Kidney (tissue), 14 donors: ENCODE measurements around the gene TRAF3. TPM values are rescaled to one million over a fixed set of nuclear protein-coding genes. Genes with fewer than 3 reads are reported as not detected.

Experiments used
- DNase-seq, 5 donors: peaks; one replicate each; pipeline ENCODE4 v3.0.0-alpha.2; 2013 to 2020
- FAIRE-seq: peaks from 2 replicates; lab custom pipeline; 2012; peaks lifted over from hg19 to GRCh38; lab: Jason Lieb, UNC
- H3K27ac ChIP-seq, 2 donors: one replicate each; pipeline ENCODE4 v1.7.0; 2013; ENCODE audit warnings: low read depth in 2 of 2, low read length in 2 of 2, inconsistent platforms in 1 of 2
- H3K27me3 ChIP-seq: one replicate; pipeline ENCODE4 v1.7.1; 2013; ENCODE audit warnings: low read length, inconsistent platforms; ENCODE audit not compliant: control insufficient read depth, insufficient read depth
- H3K36me3 ChIP-seq, 3 donors: one replicate each; pipeline versions ENCODE4 v1.7.0 to v1.7.1; 2013; ENCODE audit warnings: low read length in 3 of 3, control low read depth in 1 of 3, inconsistent platforms in 1 of 3; ENCODE audit not compliant: insufficient read depth in 3 of 3, control insufficient read depth in 2 of 3
- H3K4me1 ChIP-seq, 3 donors: one replicate each; pipeline versions ENCODE4 v1.7.0 to v1.7.1; 2013; ENCODE audit warnings: low read length in 3 of 3, inconsistent platforms in 1 of 3, low read depth in 1 of 3; ENCODE audit not compliant: control insufficient read depth in 2 of 3, insufficient read depth in 2 of 3
- H3K4me3 ChIP-seq, 3 donors: one replicate each; pipeline versions ENCODE4 v1.7.0 to v1.8.1; 2013; ENCODE audit warnings: low read length in 3 of 3, control low read depth in 1 of 3, inconsistent platforms in 1 of 3
- H3K9ac ChIP-seq, 3 donors: one replicate each; pipeline versions ENCODE4 v1.7.0 to v1.7.1; 2013; ENCODE audit warnings: low read length in 3 of 3, control low read depth in 1 of 3, inconsistent platforms in 1 of 3
- H3K9me3 ChIP-seq, 3 donors: one replicate each; pipeline versions ENCODE4 v1.7.0 to v1.7.1; 2013; ENCODE audit warnings: low read length in 3 of 3, control low read depth in 1 of 3, inconsistent platforms in 1 of 3; ENCODE audit not compliant: control insufficient read depth in 2 of 3, insufficient read depth in 1 of 3
- CTCF ChIP-seq: IDR thresholded peaks from 3 replicates; pipeline ENCODE4 v1.5.1; 2012; ENCODE audit warnings: mild to moderate bottlenecking, moderate library complexity, borderline replicate concordance; ENCODE audit not compliant: insufficient read depth; ENCODE audit errors: extremely low read depth
- intact Hi-C: fragments of 100-400 bp; cut with DNase I; formaldehyde crosslinking; loops from one replicate; pipeline ENCODE4 v1.11.1; 2022
- polyA plus RNA-seq: library from polyadenylated mRNA; stranded (reverse); fragments of 350-450 nt; fragmentation: Illumina TruSeq; extraction: RNeasy Lipid Tissue Mini Kit (QIAGEN cat#74804); gene quantifications from one replicate; pipeline ENCODE4 v1.2.3, GENCODE V29; 2014; ENCODE audit warnings: low read depth, low replicate concordance; ENCODE audit not compliant: insufficient read depth
- total RNA-seq: library from RNA; stranded (reverse); fragmentation: NEBNext Ultra II Directional; extraction: Animal tissue kit (Norgen Biotek cat#: 25700); gene quantifications from one replicate; pipeline ENCODE4 v1.2.1, GENCODE V29; 2021
- donor health status: control.
- donor health status: control.
- donor health status: control.
- donor health status: control.
- donor health status: control.
- donor health status: DM: yes; HTN: yes; CAD: no.
- donor health status: Normal renal cell carcinoma (clear cell type).

The TRAF3 gene
- total and polyA plus RNA-seq, 2 donors from 2014 or later, result 5.2 to 35.4 TPM

GRCh38 chr14:102824832-102825231 lies 47.6 kb downstream of the TRAF3 start:
- no peak overlapping the region for H3K9ac ChIP-seq
- H3K4me1 ChIP-seq, result peaks cover 3 to 7% (median 4%) of the 10 kb centered on the region in 3 donors
- FAIRE-seq (no peak), DNase-seq (no peak)
- no peaks in the 10 kb centered on the region for H3K27me3 ChIP-seq
- H3K9me3 ChIP-seq, result no peaks in the 10 kb centered on the region
- H3K4me3 ChIP-seq, result no peak overlapping the region
- H3K27ac ChIP-seq, result no peak overlapping the region
- intact Hi-C loops, result no loop called here
- TF ChIP-seq CTCF, result no peak
- H3K36me3 ChIP-seq, result no peaks in the 10 kb centered on the region

GRCh38 chr14:102825307-102826095 lies 48.3 kb downstream of the TRAF3 start:
- no peak for FAIRE-seq
- peak in 2 of 5 donors; percentile 37 to 46 for DNase-seq
- Histone ChIP-seq H3K9ac (no peak overlapping the region), H3K9me3 (no peaks in the 10 kb centered on the region), H3K4me3 (no peak overlapping the region), H3K27me3 (no peaks in the 10 kb centered on the region), H3K4me1 (peaks cover 3 to 7% (median 4%) of the 10 kb centered on the region in 3 donors), H3K36me3 (no peaks in the 10 kb centered on the region), H3K27ac (no peak overlapping the region)
- no peak for TF ChIP-seq CTCF
- intact Hi-C loops, result no loop called here

- Histone ChIP-seq H3K9me3 (no peaks in the 10 kb centered on the region), H3K36me3 (no peaks in the 10 kb centered on the region), H3K27ac (no peak overlapping the region), H3K4me1 (peaks cover 3 to 7% (median 4%) of the 10 kb centered on the region in 3 donors), H3K27me3 (no peaks in the 10 kb centered on the region), H3K9ac (no peak overlapping the region), H3K4me3 (no peak overlapping the region)
- intact Hi-C loops, result no loop called here
- TF ChIP-seq CTCF, result no peak
- FAIRE-seq (no peak), DNase-seq (peak in 1 of 5 donors; percentile 14)
These were observed 48.9 kb downstream of the TRAF3 start for GRCh38 chr14:102826161-102826560.
